GM18907 (cell line): Measurements from ENCODE around the gene STK26.
A peak's percentile ranks its signal among the peaks of the same experiment; 100 is the strongest.
"Not testable (repeated sequence)": the region's sequence is repeated elsewhere in the genome, so short reads cannot be mapped to it uniquely, and the experiment has no call there.

Experiments
- ATAC-seq: cut with Tn5 transposase; IDR thresholded peaks from one replicate; pipeline ENCODE4 v1.9.1; 2021; ENCODE audit warnings: mild to moderate bottlenecking, moderate library complexity; ENCODE audit not compliant: unreplicated experiment

Gene STK26

GRCh38 chrX:132022967-132023895 lies at the start of gene STK26:
TSS of gene STK26 (plus strand) at chrX:132023302. CDS start at chrX:132023618, 316 bp downstream.
- ATAC-seq, result peak; percentile 83

DNA sequence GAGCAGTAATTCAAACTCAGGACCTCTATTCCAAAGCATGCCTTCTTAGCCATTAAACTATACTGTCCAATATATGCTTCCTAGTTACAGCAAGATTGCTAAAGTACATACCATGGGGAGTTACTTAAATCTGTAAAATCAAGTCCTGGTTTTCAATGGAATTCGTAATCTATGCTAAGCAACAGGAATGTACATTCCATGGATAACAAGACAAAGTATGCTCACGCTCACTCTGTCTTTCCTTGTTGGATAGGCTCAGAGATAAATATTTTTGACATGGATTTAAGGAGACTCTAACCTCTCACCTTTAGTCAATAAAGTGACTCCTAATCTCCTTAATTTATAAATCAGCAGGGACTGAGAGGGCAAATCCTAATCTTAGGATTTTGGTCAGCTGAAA lies 47.3 kb upstream of the STK26 start:
- ATAC-seq, result no peak

- ATAC-seq, result no peak
Observed at GRCh38 chrX:131977619-131978018, 45.5 kb upstream of the STK26 start.

DNA sequence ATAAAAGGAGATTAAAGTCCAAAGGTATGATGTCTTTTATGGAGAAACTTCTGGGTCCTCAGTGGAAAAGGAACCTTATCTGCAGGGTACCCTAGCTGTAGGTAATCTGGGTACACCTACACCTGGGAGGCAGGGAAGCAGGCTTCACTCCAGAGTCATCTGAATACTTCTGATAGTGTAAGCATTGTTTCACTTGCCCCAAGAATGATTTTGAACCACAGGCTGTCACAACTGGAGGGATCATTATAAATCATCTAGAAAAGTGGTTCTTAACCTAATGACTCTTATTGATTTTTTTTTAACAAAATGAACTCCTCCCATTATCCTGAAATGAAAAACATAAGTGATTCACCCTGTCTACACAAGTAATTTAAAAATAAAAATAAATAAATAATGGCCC lies 44.0 kb upstream of the STK26 start:
- ATAC-seq, result no peak

GRCh38 chrX:131985526-131986049 lies 37.5 kb upstream of the STK26 start:
- no peak for ATAC-seq

- ATAC-seq, result peak; percentile 99
Observed at GRCh38 chrX:131987252-131987651, 35.9 kb upstream of the STK26 start.

GRCh38 chrX:131988236-131988635 lies 34.9 kb upstream of the STK26 start:
- no peak for ATAC-seq

GRCh38 chrX:132001127-132001526 lies 22.0 kb upstream of the STK26 start:
- no peak for ATAC-seq

DNA sequence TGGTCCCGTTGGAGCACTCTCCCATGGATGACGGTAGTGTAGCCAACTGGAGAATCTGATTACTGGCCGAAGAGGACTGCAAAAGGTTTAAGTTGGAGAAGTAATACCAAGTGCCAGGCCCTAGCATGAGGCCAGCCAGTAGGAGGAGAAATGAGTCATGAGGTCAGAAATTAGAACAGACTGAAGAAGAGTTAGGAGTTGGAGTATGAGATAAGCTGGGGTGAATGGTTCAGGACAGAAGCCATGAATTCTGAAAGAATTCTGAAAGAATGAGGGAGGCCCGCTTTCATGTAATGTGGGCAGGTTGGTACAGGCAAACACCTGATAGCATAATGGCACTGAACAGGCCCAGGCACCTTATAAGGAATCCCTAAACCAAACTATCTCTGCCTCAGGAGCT lies 18.4 kb upstream of the STK26 start:
- ATAC-seq, result no peak

- no peak for ATAC-seq
Observed at GRCh38 chrX:132009350-132009749, 13.8 kb upstream of the STK26 start.

DNA sequence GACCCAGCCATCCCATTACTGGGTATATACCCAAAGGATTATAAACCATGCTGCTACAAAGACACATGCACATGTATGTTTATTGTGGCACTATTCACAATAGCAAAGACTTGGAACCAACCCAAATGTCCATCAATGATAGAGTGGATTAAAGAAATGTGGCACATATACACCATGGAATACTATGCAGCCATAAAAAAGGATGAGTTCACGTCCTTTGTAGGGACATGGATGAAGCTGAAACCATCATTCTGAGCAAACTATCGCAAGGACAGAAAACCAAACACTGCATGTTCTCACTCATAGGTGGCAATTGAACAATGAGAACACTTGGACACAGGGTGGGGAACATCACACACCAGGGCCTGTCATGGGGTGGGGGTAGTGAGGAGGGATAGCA lies 12.9 kb upstream of the STK26 start:
- not testable (repeated sequence) for ATAC-seq

GRCh38 chrX:132015875-132016274 lies 7.2 kb upstream of the STK26 start:
- ATAC-seq, result no peak

GRCh38 chrX:132016628-132017430 lies 6.3 kb upstream of the STK26 start:
- no peak for ATAC-seq

GRCh38 chrX:132017431-132018185 lies 5.5 kb upstream of the STK26 start:
- ATAC-seq, result no peak

- ATAC-seq, result peak; percentile 27
Observed at GRCh38 chrX:132022198-132022966, 720 bp upstream of the STK26 start.

DNA sequence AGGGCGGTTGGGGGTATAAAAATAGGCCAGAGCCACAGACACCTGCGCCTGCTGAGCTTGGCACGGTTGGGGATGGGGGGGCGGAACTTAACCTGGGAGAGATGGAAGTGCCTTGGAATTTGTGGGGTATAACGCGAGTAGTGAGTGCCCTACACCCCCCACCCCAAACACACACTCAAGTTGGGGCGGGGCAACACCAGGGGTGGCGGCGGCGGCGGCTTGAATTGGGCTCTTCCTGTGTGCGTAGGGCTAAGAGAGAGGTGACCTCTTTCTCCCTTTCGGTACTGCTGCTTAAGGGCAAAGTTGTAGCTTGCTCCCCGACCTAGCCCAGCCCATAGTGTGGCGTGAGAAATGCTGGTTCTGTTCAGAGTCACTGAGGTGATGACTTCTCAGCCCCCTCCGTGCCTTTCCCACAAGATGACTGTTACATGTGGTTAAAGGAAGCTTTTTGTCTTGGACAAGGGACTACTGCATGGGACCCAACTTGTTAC lies 839 bp downstream of the STK26 start:
- ATAC-seq, result peak; percentile 65

GRCh38 chrX:132025041-132025440 lies 1.9 kb downstream of the STK26 start:
- no peak for ATAC-seq

- ATAC-seq, result no peak
Observed at GRCh38 chrX:132030264-132030663, 7.2 kb downstream of the STK26 start.

- ATAC-seq, result no peak
Observed at GRCh38 chrX:132031867-132032266, 8.8 kb downstream of the STK26 start.

GRCh38 chrX:132033166-132033565 lies 10.1 kb downstream of the STK26 start:
- ATAC-seq, result peak; percentile 65
